Colonic mucosa (tissue), 4 donors: ENCODE results near the gene BPIFB2. TPM values are rescaled to one million over a fixed set of nuclear protein-coding genes. Genes with fewer than 3 reads are reported as not detected.

Source experiments
- DNase-seq: peaks from one replicate; pipeline ENCODE4 v3.0.0-alpha.2; 2020
- H3K27ac ChIP-seq: fragments of 200-600 bp; one replicate; pipeline ENCODE4 v1.8.0; 2021
- H3K27me3 ChIP-seq: fragments of 200-600 bp; one replicate; pipeline ENCODE4 v1.8.0; 2021
- H3K36me3 ChIP-seq: fragments of 200-600 bp; one replicate; pipeline ENCODE4 v1.8.0; 2021
- H3K4me1 ChIP-seq: fragments of 200-600 bp; one replicate; pipeline ENCODE4 v1.8.0; 2021; ENCODE audit warnings: mild to moderate bottlenecking
- H3K4me3 ChIP-seq: fragments of 200-600 bp; one replicate; pipeline ENCODE4 v1.8.0; 2021
- H3K9ac ChIP-seq, 2 donors: one replicate each; pipeline ENCODE4 v1.7.0; 2013; ENCODE audit warnings: control low read depth in 2 of 2, low read depth in 2 of 2, low read length in 2 of 2
- H3K9me3 ChIP-seq: fragments of 200-600 bp; one replicate; pipeline ENCODE4 v1.8.0; 2021
- CTCF ChIP-seq: fragments of 200-600 bp; IDR thresholded peaks from one replicate; pipeline ENCODE4 v1.8.0; 2022; ENCODE audit warnings: antibody characterized with exemption, mild to moderate bottlenecking
- intact Hi-C: fragments of 100-400 bp; cut with DNase I; formaldehyde crosslinking; loops from one replicate; pipeline ENCODE4 v1.14.1; 2022
- total RNA-seq, 2 donors: library from RNA; stranded (reverse); fragmentation: NEBNext Ultra II Directional in 1 of 2; extraction: Animal tissue kit (Norgen Biotek cat#: 25700) in 1 of 2; gene quantifications; one replicate each; pipeline ENCODE4 v1.2.1, GENCODE V29; 2021
- donor health status: healthy.
- donor health status: DM: no; HTN: no; CAD: no.
- donor health status: DM: no; HTN: no; CAD: no.

BPIFB2 gene
- total RNA-seq, 2 donors from 2014 or later = 0.35 TPM; not detected in 1

- no peak overlapping the region for H3K4me3 ChIP-seq
- no peak overlapping the region for H3K9ac ChIP-seq
- H3K27me3 ChIP-seq = no peaks in the 10 kb centered on the region
- no peaks in the 10 kb centered on the region for H3K9me3 ChIP-seq
- TF ChIP-seq CTCF = no peak
- H3K36me3 ChIP-seq = no peaks in the 10 kb centered on the region
- intact Hi-C loops = no loop called here
- no peak overlapping the region for H3K27ac ChIP-seq
- H3K4me1 ChIP-seq = no peaks in the 10 kb centered on the region
- DNase-seq = no peak
Measured at GRCh38 chr20:33051333-33051732, 43.8 kb downstream of the BPIFB2 start.

GRCh38 chr20:33053291-33054106, 46.0 kb downstream of the BPIFB2 start, which contains the start of gene BPIFB3:
TSS of gene BPIFB3 (plus strand) at chr20:33053903. CDS start at chr20:33055436, 1,533 bp downstream.
- no peak for TF ChIP-seq CTCF
- no peak within 1 kb of the TSS for H3K9ac ChIP-seq
- H3K36me3 ChIP-seq = no peaks in the 10 kb centered on the region
- intact Hi-C loops = no loop called here
- no peaks in the 10 kb centered on the region for H3K4me1 ChIP-seq
- H3K4me3 ChIP-seq = no peak within 1 kb of the TSS
- H3K27ac ChIP-seq = no peak within 1 kb of the TSS
- no peaks in the 10 kb centered on the region for H3K9me3 ChIP-seq
- no peak for DNase-seq
- H3K27me3 ChIP-seq = no peaks in the 10 kb centered on the region

GRCh38 chr20:33054381-33054780, 46.9 kb downstream of the BPIFB2 start:
- no peaks in the 10 kb centered on the region for H3K27me3 ChIP-seq
- no peak for DNase-seq
- no peak for TF ChIP-seq CTCF
- H3K9ac ChIP-seq = no peak overlapping the region
- H3K9me3 ChIP-seq = no peaks in the 10 kb centered on the region
- H3K4me1 ChIP-seq = no peaks in the 10 kb centered on the region
- intact Hi-C loops = no loop called here
- no peak overlapping the region for H3K27ac ChIP-seq
- H3K36me3 ChIP-seq = no peaks in the 10 kb centered on the region
- no peak overlapping the region for H3K4me3 ChIP-seq

- intact Hi-C loops = no loop called here
- no peak for TF ChIP-seq CTCF
- H3K4me1 ChIP-seq = no peaks in the 10 kb centered on the region
- H3K27ac ChIP-seq = no peak overlapping the region
- no peak overlapping the region for H3K9ac ChIP-seq
- H3K9me3 ChIP-seq = no peaks in the 10 kb centered on the region
- no peaks in the 10 kb centered on the region for H3K27me3 ChIP-seq
- no peak for DNase-seq
- no peaks in the 10 kb centered on the region for H3K36me3 ChIP-seq
- no peak overlapping the region for H3K4me3 ChIP-seq
Measured at GRCh38 chr20:33054791-33055190, 47.3 kb downstream of the BPIFB2 start.

- Histone ChIP-seq H3K9ac (no peak overlapping the region), H3K27ac (no peak overlapping the region), H3K36me3 (no peaks in the 10 kb centered on the region), H3K9me3 (no peaks in the 10 kb centered on the region), H3K4me3 (no peak overlapping the region), H3K27me3 (no peaks in the 10 kb centered on the region), H3K4me1 (no peaks in the 10 kb centered on the region)
- TF ChIP-seq CTCF = no peak
- intact Hi-C loops = no loop called here
- DNase-seq = no peak
Measured at GRCh38 chr20:33059136-33059535, 51.6 kb downstream of the BPIFB2 start.
